Ishikawa (cell line): Measurements from ENCODE around the gene PTPRU.

ENCODE experiments used
- CREB1 ChIP-seq: IDR thresholded peaks from 2 replicates; pipeline ENCODE4 v1.6.1; 2012; ENCODE audit warnings: low read depth
- EGR1 ChIP-seq: IDR thresholded peaks from 2 replicates; pipeline ENCODE4 v1.6.1; 2012
- NFIC ChIP-seq: IDR thresholded peaks from 2 replicates; pipeline ENCODE4 v1.6.1; 2012
- RAD21 ChIP-seq: IDR thresholded peaks from 2 replicates; pipeline ENCODE4 v1.6.1; 2012; ENCODE audit warnings: low read depth
- TEAD4 ChIP-seq: IDR thresholded peaks from 2 replicates; pipeline ENCODE4 v1.6.1; 2012
- TF ChIP-seq, protein P1 (sequence below): IDR thresholded peaks from 2 replicates; pipeline ENCODE4 v1.6.1; 2012; ENCODE audit warnings: low read depth, mild to moderate bottlenecking
- TF ChIP-seq, protein P2 (sequence below): IDR thresholded peaks from 2 replicates; pipeline ENCODE4 v1.6.1; 2012

GRCh38 chr1:29200906-29201594, 35.3 kb upstream of the PTPRU start:
- TF ChIP-seq NFIC (no peak), CREB1 (no peak), EGR1 (no peak), TEAD4 (no peak), RAD21 (no peak)
- TF ChIP-seq, protein P1, sequence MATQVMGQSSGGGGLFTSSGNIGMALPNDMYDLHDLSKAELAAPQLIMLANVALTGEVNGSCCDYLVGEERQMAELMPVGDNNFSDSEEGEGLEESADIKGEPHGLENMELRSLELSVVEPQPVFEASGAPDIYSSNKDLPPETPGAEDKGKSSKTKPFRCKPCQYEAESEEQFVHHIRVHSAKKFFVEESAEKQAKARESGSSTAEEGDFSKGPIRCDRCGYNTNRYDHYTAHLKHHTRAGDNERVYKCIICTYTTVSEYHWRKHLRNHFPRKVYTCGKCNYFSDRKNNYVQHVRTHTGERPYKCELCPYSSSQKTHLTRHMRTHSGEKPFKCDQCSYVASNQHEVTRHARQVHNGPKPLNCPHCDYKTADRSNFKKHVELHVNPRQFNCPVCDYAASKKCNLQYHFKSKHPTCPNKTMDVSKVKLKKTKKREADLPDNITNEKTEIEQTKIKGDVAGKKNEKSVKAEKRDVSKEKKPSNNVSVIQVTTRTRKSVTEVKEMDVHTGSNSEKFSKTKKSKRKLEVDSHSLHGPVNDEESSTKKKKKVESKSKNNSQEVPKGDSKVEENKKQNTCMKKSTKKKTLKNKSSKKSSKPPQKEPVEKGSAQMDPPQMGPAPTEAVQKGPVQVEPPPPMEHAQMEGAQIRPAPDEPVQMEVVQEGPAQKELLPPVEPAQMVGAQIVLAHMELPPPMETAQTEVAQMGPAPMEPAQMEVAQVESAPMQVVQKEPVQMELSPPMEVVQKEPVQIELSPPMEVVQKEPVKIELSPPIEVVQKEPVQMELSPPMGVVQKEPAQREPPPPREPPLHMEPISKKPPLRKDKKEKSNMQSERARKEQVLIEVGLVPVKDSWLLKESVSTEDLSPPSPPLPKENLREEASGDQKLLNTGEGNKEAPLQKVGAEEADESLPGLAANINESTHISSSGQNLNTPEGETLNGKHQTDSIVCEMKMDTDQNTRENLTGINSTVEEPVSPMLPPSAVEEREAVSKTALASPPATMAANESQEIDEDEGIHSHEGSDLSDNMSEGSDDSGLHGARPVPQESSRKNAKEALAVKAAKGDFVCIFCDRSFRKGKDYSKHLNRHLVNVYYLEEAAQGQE = no peak
- TF ChIP-seq, protein P2, sequence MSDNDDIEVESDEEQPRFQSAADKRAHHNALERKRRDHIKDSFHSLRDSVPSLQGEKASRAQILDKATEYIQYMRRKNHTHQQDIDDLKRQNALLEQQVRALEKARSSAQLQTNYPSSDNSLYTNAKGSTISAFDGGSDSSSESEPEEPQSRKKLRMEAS = no peak
